Caco-2 (cell line): ENCODE measurements around the gene PACSIN1. TPM values are rescaled to one million over a fixed set of nuclear protein-coding genes. Genes with fewer than 3 reads are reported as not detected.

Experiments used
- BruUV-seq: library from RNA; stranded (reverse); fragments of 400-500 nt; replicated peaks from 2 replicates; lab custom pipeline; 2021; lab: Mats Ljungman, UMichigan
- CTCF ChIA-PET: fragments of 300-600 bp; sonication (Branson Sonifier 250); formaldehyde crosslinking; loops from one replicate; lab custom pipeline; 2022; ENCODE audit warnings: antibody characterized with exemption; lab: Charles Lee
- POLR2A ChIA-PET: fragments of 300-600 bp; sonication (Branson Sonifier 250); formaldehyde crosslinking; loops from one replicate; lab custom pipeline; 2022; ENCODE audit warnings: antibody characterized with exemption; lab: Charles Lee
- DNase-seq, 2 experiments: peaks; one replicate each; pipeline versions ENCODE4 v3.0.0 to v3.0.0-alpha.2; 2020 to 2022
- H3K27me3 ChIP-seq: replicated peaks from 2 replicates; pipeline ENCODE4 v1.6.0; 2011; ENCODE audit warnings: low read length; ENCODE audit not compliant: control insufficient read depth, insufficient read depth
- H3K36me3 ChIP-seq: 2 replicates; pipeline ENCODE4 v1.5.1; 2011; ENCODE audit warnings: low read length; ENCODE audit not compliant: control insufficient read depth, insufficient read depth
- H3K4me1 ChIP-seq: fragments of 250-450 bp; sonication (Bioruptor Pico); 2 replicates; pipeline ENCODE4 v1.5.1; 2020; ENCODE audit warnings: mild to moderate bottlenecking
- H3K4me3 ChIP-seq: 2 replicates; pipeline ENCODE4 v1.5.1; 2011; ENCODE audit warnings: low read depth, mild to moderate bottlenecking, control low read depth, low read length
- H3K9me3 ChIP-seq: fragments of 250-450 bp; sonication (Bioruptor Pico); 2 replicates; pipeline ENCODE4 v1.5.1; 2020; ENCODE audit warnings: mild to moderate bottlenecking, moderate library complexity
- H3K27ac Mint-ChIP-seq: one replicate; pipeline ENCODE4 v1.8.0; 2022; ENCODE audit warnings: mixed read lengths; ENCODE audit not compliant: unreplicated experiment
- H3K27me3 Mint-ChIP-seq: one replicate; pipeline ENCODE4 v1.8.0; 2022; ENCODE audit warnings: mixed read lengths; ENCODE audit not compliant: insufficient read depth, unreplicated experiment
- H3K36me3 Mint-ChIP-seq: one replicate; pipeline ENCODE4 v1.8.0; 2022; ENCODE audit warnings: mild to moderate bottlenecking, mixed read lengths; ENCODE audit not compliant: insufficient read depth, unreplicated experiment
- H3K4me1 Mint-ChIP-seq: one replicate; pipeline ENCODE4 v1.8.0; 2022; ENCODE audit warnings: low read depth, mixed read lengths; ENCODE audit not compliant: unreplicated experiment
- H3K4me3 Mint-ChIP-seq: one replicate; pipeline ENCODE4 v1.8.0; 2022; ENCODE audit warnings: mild to moderate bottlenecking, moderate library complexity, mixed read lengths; ENCODE audit not compliant: unreplicated experiment
- H3K9me3 Mint-ChIP-seq: one replicate; pipeline ENCODE4 v1.8.0; 2022; ENCODE audit warnings: mixed read lengths; ENCODE audit not compliant: unreplicated experiment
- CTCF ChIP-seq, 2 experiments: fragments of 200-600 bp in 1 of 2; IDR thresholded peaks; 1 replicate in 1 of 2; 2 replicates in 1 of 2; pipeline versions ENCODE4 v1.5.1 to v1.8.0; 2011 to 2022; ENCODE audit warnings: antibody characterized with exemption in 1 of 2, control low read depth in 1 of 2, inconsistent platforms in 1 of 2, low read depth in 1 of 2, low read length in 1 of 2, mild to moderate bottlenecking in 1 of 2, moderate library complexity in 1 of 2; ENCODE audit not compliant: insufficient read depth in 1 of 2, severe bottlenecking in 1 of 2, unreplicated experiment in 1 of 2
- intact Hi-C: fragments of 100-400 bp; cut with micrococcal nuclease; formaldehyde crosslinking; loops from one replicate; pipeline ENCODE4 v1.10.0; 2022; ENCODE audit not compliant: unreplicated experiment
- total RNA-seq: library from RNA; stranded (reverse); gene quantifications from 2 replicates; pipeline ENCODE4 v1.2.3, GENCODE V29; 2022

Gene PACSIN1
- total RNA-seq, 1 experiment from 2014 or later: 3.7 TPM

GRCh38 chr6:34540222-34540621 is 74.3 kb downstream of the PACSIN1 start:
- H3K27me3 Mint-ChIP-seq: no peaks in the 10 kb centered on the region
- CTCF ChIA-PET: no interaction called here
- H3K36me3 ChIP-seq: no peaks in the 10 kb centered on the region
- no peak overlapping the region for H3K4me3 Mint-ChIP-seq
- H3K4me1 Mint-ChIP-seq: no peaks in the 10 kb centered on the region
- H3K9me3 ChIP-seq: no peaks in the 10 kb centered on the region
- no peaks in the 10 kb centered on the region for H3K36me3 Mint-ChIP-seq
- H3K27me3 ChIP-seq: no peaks in the 10 kb centered on the region
- no peak overlapping the region for H3K27ac Mint-ChIP-seq
- no TSS peak for BruUV-seq
- H3K4me3 ChIP-seq: no peak overlapping the region
- no peaks in the 10 kb centered on the region for H3K4me1 ChIP-seq
- no peaks in the 10 kb centered on the region for H3K9me3 Mint-ChIP-seq
- no peak for TF ChIP-seq CTCF (IDR thresholded peaks at IDR 0.05; ENCODE audit: insufficient read depth in 1 of 2, low read depth in 1 of 2, low read length in 1 of 2, severe bottlenecking in 1 of 2, unreplicated experiment in 1 of 2)
- POLR2A ChIA-PET: no interaction called here
- DNase-seq: no peak
- intact Hi-C loops: no loop called here

GRCh38 chr6:34540841-34541240 is 75.0 kb downstream of the PACSIN1 start:
- Histone ChIP-seq H3K27me3 (no peaks in the 10 kb centered on the region), H3K9me3 (no peaks in the 10 kb centered on the region), H3K4me3 (no peak overlapping the region), H3K4me1 (no peaks in the 10 kb centered on the region), H3K36me3 (no peaks in the 10 kb centered on the region)
- no TSS peak for BruUV-seq
- no peaks in the 10 kb centered on the region for H3K27me3 Mint-ChIP-seq
- no peak for TF ChIP-seq CTCF (IDR thresholded peaks at IDR 0.05; ENCODE audit: insufficient read depth in 1 of 2, low read depth in 1 of 2, low read length in 1 of 2, severe bottlenecking in 1 of 2, unreplicated experiment in 1 of 2)
- intact Hi-C loops: no loop called here
- H3K36me3 Mint-ChIP-seq: no peaks in the 10 kb centered on the region
- H3K9me3 Mint-ChIP-seq: no peaks in the 10 kb centered on the region
- ChIA-PET CTCF (interaction anchor here (0.7 kb wide), 1 partner anchor 115 kb away, joined by 3 read pairs; the partner anchor contains the start of gene RPS10), POLR2A (no interaction called here)
- H3K27ac Mint-ChIP-seq: no peak overlapping the region
- no peaks in the 10 kb centered on the region for H3K4me1 Mint-ChIP-seq
- H3K4me3 Mint-ChIP-seq: no peak overlapping the region
- no peak for DNase-seq

- H3K27me3 Mint-ChIP-seq: no peaks in the 10 kb centered on the region
- H3K9me3 Mint-ChIP-seq: no peaks in the 10 kb centered on the region
- ChIA-PET POLR2A (no interaction called here), CTCF (interaction anchor here (0.7 kb wide), 1 partner anchor 882 kb away, joined by 4 read pairs; no protein-coding TSS in a partner anchor)
- no peaks in the 10 kb centered on the region for H3K4me1 ChIP-seq
- intact Hi-C loops: no loop called here
- no peak for DNase-seq
- H3K36me3 ChIP-seq: no peaks in the 10 kb centered on the region
- H3K27me3 ChIP-seq: no peaks in the 10 kb centered on the region
- no peaks in the 10 kb centered on the region for H3K36me3 Mint-ChIP-seq
- TF ChIP-seq CTCF (IDR thresholded peaks at IDR 0.05; ENCODE audit: insufficient read depth in 1 of 2, low read depth in 1 of 2, low read length in 1 of 2, severe bottlenecking in 1 of 2, unreplicated experiment in 1 of 2): no peak
- H3K9me3 ChIP-seq: no peaks in the 10 kb centered on the region
- BruUV-seq: no TSS peak
- H3K4me1 Mint-ChIP-seq: no peaks in the 10 kb centered on the region
- H3K4me3 Mint-ChIP-seq: no peak overlapping the region
- H3K4me3 ChIP-seq: no peak overlapping the region
- H3K27ac Mint-ChIP-seq: no peak overlapping the region
Observed at GRCh38 chr6:34543421-34543820, 77.5 kb downstream of the PACSIN1 start.
